Measurements from ENCODE around the gene ITGB2.

ITGB2 gene

DNA sequence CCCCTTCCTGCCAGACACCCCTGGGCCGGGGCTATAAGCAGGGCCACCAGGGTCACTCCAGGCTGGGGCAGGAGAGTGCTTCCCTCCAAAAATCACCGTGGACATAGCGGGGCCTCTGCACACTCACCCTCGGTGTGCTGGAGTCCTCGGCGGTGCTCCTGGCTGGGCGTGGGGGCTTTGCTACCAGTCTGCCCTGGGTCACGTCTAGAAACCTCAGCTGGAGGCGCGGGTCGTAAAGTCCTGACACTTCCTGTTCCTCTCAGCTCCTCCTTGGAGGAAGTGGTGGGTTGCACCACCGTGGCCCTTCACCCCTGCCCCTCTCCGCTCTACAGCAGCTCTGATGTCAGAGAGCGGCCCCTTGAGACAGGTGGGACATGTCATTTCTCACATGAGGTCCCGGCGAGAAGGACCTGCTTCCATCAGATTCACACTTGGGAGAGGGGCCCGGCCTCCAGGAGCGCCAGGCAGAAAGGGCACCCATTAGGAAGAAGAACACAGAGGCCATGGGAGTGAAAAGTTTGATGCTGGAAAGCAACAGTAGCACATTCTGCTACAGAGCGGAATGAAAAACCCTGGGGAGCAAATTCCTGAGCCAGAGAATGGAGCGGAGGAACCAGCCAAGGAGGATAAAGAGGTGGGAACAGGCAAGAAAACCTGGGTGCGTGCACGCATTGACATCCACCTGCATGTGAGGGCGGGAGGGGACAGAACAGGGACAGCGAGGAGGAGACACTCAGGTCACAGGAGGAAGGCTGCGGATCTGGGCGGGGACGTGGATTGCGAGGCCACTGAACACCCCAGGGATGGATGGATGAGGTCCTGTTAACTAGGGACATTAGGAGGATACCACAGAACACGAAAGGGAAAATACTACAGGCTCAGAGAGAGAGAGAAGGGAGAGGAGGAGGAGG lies at the start of gene ITGB2:
Gene ITGB2 (minus strand): TSS at position 206 of the 911 bp plus-strand sequence. CDS start 10,117 bp downstream, outside the sequence.
- no peak for DNase-seq (ENCODE audit: low read depth in 2 of 2)

DNA sequence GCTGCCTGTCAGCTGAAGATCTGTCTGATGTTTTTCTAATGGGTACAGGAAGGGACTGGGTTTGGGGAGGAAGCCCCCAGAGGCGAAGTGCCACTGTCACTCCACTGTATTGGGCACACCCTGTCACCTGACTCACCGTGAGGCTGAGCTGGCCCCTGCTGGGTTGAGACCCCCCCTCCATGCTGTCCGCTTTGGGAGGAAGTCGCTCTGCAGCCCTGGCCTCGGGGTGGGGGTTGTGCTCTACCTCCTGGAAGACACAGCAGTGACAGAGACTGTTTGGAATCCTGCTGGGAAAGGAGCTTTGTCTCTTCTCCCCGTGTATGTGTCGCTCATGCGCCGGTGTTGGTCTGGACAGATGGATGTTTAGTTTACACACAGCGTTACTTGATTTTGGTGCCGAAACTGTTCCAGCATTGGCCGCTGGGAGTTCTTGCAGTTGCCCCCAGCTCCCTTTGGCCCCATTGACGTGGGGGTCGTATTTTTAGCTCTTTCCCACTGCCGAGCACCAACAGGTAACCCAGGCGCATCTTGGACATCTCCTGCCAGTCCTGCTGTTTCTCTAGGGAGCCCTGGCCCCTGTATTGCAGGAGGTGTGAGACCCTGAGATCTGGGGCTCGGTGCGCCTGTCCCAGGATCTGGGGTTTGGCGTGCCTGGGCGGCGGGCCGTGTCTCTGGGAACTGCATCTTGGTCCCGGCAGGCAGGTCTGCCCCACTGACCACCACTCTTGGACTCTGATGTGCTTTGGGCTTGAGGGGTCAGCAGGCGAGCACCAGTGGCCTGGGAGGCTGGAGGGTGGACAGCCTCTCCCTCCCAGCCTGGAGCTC lies 49.4 kb upstream of the ITGB2 start:
- DNase-seq (ENCODE audit: low read depth in 2 of 2) = no peak

DNA sequence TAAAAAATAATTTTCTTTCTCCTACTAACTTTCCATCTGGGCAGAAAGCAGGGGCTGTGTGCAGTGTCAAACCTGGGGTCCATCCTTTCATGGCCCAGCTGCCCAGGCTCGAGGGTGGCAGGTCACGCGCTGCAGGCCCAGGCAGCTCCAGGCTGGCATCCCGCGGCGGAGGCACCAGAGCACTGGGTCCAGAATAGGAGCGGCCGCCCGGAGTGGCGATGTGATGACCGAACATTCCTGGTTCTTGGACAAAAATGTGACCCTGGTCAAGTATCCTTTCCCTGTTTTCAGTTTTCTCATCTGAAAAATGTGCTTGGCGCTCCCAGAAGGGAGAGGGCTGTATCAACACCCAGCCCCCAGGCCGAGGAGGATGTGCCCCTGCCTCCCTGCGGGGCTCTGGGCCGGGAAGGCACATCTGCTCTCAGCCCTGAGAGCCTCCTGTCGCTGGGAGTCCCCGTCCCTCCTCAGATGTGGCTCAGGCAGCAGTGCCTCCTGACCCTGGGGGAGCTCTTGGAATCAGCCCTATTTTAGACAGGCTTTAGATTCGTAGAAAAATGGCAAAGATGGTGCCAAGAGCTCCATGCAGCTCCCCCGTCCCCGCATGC lies 48.5 kb upstream of the ITGB2 start:
- DNase-seq (ENCODE audit: low read depth in 2 of 2) = no peak

DNA sequence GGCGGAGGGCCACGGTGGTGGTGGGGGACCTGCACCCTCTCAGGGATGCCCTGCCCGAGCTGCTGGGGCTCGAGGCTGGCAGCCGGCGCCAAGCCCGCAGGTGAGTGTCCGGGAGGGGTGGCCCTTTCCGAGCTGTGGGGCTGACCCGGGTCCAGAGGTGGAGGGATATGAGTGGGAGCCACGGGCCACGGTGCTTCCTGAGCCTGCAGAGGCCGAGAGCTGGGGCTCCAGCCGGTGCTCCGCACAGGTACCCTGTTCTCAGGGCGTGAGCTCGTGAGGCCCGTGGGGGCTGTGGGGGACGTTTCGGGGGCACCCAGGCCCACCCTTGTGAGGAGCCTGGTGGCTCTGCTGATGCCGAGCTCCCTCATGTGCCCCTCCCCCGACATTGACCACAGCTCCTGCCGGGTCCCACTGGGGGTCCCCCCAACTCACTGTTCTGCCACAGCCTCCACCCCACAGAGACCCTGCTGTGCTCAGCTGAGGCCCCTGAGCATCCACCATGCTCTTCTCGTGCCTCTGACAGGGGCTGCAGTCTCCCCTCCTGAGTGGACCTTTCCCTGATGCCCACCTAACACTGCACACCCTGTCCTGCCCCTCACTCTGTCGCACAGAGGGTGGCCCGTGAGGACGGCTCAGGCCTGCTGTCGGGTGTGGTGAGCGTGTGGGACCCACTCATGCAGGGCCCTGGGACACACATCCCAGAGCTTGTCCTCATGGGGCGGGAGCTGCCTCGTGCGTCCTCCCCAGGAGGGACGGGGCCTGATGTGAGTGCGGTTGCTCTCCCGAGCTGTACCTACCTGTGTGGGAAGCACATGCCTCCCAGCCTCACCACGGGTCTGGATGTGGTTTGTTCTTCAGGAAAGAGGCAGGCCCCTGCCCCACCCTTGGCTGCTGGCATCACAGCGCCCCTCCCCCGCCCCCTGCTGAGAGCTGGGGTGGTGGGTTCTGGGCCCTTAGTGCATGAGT lies 46.7 kb upstream of the ITGB2 start:
- DNase-seq (ENCODE audit: low read depth in 2 of 2) = no peak

DNA sequence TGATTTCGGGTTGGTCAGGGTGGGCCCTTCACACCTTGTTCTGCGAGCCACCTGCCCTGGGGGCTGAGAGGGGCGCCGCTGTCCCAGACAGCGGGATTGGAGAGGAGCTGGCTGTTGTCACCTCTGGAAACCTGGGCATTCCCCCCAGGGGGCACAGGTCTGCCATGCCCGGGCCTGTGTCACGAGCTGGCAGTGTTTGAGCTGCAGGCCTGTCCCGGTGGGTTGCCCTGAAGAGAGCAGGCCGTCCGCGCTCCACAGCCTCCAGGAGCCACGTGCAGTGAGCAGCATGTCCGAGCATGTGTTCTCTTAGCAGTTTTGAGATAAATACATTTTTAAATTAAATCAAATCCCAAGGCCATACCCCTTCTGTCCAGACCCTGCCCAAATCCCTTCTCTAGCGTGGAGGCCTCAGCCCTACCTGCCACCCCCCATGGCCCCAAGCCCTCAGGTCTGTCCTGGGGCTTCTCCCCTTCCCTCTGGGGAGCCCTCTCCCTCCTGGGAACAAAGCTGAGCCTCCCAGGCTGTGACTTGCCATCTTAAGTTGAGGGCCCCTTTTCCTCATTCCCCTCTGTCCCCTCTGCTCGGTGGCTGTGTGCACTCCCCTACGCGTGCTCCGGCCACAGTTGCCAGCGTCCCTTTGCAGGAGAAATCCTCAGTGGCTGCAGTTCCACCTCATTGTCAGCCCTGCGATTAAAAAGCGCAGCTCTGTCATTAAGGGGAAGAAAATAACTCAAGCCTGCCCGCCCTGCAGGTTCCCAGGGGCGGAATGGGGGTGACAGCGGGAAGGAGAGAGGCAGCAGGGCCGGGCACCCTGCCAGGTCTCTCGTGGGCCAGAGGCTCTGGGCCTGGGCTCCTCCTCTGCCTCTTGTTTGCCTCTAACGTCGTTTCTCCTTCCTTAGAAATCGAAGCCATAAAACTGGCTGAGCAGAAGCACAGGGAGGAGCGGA lies 45.7 kb upstream of the ITGB2 start:
- DNase-seq (ENCODE audit: low read depth in 2 of 2) = no peak

DNA sequence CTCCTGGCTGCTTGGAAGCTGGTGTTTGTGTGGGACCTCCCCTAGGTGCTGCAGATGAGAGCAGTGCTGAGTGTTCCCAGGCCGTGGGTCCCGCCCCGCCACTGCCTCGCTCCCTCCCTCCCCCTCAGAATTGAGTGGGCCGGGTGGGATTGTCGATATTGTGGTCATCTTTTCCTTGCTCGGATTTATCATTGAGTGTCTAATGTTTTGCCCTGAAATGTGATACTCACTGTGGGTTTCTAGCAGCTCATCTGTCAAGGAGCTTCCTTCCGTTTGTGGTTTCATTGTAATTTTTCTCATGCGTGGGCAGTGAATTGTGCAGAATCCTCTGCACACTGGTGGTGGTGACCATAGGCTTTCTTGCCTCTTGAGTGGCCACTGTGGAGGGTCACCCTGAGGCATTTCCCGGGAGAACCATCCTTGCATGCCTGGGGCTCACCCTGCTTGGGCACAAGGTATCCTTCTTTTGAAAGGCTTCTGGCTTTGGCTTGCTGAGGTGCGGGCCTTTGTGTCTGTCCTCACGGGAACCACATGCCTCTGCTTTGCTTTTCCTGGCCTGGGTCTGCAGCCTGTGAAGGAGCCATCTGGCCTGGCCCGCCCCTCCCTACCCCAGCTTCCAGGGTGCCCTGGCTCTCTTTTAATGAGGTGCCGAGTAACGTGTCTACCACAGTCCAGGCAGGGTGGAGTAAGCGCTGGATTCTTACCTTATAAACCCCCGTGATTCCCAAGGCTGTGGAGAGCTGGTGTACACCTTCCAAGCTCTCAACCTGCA lies 44.7 kb upstream of the ITGB2 start:
- no peak for DNase-seq (ENCODE audit: low read depth in 2 of 2)

DNA sequence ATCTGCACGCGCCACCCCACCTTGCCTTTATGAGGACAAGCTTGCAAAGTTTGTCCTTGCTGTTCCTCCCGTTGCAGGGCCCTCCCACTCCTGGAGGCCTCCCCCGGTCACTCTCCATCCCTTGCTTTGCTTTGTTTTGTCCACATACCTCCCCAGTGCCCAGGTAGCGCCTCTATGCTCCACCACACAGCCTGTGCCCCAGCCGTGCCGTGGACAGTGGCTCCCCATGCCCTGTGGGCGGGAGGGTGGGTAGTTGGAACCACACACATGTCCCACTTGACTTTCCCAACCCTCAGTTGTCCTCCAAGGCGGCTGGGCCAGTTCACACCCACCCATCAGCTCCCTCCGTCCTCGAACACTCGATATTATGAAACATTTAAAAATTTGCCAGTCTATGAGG lies 43.7 kb upstream of the ITGB2 start:
- no peak for DNase-seq (ENCODE audit: low read depth in 2 of 2)

DNA sequence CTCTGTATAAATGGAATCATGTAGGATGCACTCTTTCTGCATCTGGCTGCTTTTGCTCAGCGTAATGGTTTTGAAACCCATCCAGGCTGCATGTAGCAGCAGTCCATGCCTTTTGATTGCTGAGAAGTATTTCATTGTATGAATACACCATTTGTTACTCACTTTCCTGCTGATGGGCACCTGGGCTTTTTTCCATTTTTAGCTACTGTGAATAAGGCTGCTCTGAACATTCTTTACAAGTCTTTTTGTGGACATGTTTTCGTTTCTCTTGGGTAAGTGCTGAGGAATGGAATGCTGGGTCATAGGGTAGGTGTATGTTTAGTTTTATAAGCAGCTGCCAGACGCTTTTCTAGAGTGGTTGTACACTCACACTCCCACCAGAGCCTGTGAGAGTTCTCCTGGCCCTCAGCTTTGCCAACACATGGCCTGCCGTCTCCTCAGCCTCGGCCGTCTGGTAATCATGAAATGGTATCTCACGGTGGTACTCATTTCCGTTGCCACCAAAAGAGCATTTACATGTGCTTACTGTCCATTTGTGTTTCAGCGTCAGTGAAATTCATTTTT lies 41.8 kb upstream of the ITGB2 start:
- peak; percentile 94 to 96 for DNase-seq (ENCODE audit: low read depth in 2 of 2)

DNA sequence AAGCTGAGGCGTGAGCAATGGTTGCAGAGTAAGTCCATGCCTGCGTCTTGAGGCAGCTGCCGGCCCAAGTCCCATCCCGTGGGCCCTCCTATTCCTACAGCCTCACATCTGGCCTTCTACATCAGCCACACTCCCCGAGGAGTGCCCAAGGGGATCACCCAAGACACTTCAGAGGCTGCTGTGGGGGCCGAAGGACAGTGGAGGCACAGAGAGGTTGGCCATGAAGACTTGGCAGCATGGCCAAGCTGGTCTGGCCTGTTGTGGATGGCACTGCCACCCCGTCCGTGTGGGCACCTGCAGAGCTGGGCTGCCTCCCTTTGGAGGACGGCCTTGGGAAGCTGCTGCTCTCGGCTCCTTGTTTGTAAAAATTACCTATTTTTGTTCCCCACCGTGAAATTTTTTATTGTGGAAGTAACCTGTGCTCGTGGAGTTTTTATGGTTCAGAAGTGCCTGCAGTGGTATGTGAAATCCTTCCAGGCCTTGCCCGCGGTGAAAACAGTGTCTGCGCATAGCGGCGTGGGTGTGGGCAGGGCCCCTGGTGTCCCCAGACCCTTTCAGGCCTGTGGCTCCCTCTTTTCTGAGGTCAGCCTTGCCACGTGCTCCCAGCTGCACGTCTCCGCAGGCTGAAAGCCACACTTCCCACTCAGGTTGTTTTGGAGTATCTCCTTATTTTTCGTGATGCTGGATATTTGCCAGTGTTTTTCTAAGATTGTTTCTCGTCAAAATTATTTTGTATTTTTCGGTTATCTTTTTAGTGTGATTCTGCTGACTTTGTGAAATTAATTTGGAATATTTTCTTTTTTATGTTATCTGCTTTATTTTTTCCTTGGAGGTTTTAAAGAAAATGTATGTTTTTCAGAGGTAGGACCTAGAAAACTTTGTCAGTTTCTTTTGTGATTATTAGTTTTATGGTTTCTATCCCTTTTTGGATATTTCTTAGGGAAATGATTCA lies 39.7 kb upstream of the ITGB2 start:
- DNase-seq (ENCODE audit: low read depth in 2 of 2) = no peak

DNA sequence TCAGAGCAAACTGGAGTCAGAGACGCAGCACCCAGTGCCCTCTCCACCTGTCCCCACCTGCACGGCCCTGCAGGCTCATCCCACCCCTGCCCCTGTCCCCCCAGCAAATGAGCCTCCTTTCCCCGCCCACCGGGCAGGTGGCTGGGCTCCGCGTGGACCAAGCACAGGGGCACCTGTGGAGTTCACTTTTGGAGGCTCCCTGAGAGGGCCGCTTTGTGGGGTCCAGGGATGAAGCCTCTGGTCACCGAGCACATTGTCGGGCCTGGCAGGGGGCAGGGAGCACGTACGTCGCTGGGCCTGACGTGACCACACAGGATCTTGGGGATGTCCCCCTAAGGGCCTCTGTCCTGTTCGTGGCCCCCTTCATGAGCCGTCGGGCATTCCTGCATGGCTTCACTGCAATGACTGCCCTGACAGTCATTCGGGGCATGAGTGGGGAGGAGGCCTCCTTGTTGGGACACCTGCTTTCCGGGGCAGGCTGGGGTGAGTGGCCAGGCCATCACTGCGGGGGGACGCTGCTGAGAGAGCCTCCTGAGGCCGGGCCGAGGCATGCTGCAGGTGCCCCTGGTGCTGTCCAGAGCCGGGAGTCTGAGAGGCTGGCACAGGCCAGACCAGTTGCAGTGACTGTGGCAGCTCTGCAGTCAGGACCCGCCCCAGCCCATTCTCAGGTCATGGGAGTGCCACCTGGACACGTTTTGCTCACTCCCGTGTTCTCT lies 38.8 kb upstream of the ITGB2 start:
- DNase-seq (ENCODE audit: low read depth in 2 of 2) = no peak

DNA sequence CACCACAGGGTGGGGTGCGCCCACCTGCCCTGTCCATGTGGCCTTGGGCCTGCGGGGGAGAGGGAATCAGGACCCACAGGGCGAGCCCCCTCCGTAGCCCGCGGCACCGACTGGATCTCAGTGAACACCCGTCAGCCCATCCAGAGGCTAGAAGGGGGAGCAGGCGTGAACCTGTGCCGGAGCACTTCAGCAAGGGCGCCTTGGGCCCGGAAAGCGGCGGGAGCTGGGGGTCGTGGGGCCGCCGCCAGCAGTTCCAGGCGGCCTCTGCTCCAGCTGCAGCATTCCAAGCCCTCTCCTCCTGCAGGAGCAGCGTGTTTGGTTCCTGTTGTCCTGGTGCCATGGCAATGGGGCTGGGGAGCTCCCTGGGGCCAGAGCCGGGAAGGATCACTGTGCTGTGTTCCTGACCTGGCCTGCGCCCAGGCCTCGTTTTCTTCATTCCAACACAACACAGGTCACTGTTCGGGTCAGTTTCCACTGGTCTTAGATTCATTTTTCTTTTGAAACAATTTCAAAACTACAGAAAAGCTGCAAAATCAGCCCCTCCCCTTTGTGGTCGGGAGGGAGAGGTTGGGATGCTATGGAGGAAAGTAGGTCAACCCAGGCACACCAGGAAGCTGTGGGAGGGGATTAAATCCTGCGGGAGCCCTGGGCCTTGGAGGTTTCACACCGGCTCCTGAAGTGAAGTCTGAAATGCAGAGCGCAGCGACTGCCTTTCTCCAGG lies 37.9 kb upstream of the ITGB2 start:
- no peak for DNase-seq (ENCODE audit: low read depth in 2 of 2)

DNA sequence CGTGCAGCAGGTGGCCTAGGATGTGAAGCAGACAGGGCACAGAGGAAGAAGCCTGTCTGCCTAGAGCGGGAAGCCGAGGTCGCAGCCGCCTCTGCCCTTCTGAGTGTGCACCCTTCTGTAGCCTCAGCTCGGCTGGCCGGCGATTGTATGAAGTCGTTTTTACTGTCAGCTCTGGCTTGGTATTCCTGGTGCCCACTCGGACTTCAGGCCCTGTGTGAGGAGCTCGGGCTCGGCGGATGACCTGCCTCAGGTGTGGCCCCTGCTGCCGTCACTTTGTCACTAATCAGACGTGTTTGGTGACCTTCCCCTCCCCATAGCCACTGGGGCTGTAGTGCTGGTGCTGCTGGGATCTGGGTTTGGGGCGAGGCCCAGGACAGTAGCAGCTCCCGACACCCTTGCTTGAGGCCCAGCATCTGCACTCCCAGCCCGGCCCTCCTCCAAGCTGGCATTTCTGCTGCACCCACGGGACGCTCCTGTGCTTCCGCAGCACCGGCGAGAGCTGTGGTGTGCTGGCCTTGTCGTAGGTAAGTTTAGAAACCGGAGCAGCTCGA lies 37.3 kb upstream of the ITGB2 start:
- no peak for DNase-seq (ENCODE audit: low read depth in 2 of 2)

DNA sequence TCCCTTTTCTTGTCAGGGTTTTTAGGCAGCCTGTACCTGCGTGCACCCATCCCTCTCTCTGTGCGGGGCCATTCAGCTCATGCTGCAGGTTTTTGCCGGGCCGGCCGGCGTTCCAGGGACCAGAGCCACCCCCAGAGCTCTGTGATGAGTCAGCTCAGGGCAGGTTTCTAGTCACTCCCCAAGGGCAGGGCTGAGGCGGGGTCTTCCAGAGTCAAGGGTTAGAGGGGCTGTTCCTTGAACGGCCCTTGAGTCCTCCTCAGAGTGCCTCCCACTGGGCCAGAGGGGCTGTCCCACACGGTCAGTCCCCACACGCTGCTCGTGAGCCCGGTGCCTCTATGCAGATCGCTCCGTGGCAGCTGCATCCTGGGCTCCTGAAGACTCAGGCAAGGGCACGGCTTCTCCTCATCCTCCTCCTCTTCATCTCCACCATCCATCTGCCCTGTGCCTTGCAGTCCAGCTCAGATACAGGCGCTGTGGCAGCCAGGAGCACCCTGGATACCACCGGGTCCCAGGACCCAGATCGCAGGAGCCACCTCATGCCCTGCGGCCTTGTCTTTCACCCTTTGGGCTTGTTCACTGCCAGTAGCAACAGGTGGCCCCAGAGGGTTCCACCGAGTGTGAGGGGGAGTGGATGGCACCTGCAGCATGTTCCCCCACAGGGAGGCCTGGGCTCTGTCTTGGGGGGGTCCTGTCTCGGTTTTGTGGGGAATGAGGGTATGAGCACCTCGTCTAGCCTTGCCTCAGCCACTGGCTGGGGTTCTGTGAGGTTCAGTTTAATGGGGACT lies 36.5 kb upstream of the ITGB2 start:
- DNase-seq (ENCODE audit: low read depth in 2 of 2) = no peak

DNA sequence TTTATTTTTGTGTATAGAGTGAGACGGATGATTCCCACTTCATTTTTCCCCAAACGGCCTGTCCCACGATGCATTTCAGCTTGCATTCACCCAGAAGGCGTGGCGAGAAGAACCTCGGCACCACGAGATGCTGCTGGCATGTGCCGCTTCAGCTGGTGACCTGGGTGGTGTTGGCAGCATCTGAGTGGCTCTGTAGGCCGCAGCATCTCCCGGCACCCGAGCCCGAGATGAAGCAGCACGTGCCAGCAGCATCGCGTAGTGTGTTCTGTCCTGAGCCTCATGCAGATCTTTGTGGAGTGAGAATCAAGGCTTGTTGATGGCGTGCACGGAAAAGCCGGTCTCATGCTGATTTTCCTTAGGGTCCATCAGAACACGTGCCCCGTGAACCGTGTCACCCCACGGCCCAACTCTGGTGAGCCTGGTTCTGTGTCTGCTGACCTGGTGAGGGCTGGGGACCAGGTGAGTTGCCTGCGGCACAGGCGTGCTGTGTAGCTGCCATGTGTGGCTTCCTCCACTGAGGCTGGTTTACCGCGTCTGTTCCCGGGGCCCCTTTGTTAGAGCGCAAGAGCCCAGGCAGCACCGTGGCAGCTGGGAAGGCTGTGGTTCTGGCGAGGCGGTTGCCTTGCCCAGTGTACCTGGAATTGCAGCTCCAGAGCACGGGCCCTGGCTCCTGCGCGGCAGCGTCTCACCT lies 35.8 kb upstream of the ITGB2 start:
- no peak for DNase-seq (ENCODE audit: low read depth in 2 of 2)

DNA sequence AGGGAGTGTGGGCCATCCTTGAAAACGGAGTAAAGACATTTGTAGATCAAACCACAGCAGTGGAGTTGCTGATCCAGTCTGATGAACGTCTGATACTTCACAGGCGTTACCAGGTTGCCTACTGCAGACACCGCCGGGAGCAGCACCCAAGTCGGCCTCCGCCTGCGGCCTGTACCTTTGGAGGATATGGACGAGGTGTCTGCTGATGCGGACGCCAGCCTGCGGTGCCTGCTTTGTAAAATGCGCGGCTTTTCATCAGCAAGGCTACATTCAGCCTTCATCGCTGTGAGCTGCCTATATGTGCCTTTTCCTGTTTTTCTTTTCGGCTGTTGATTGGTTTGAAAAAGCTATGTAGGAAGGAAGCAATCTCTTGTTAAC lies 35.1 kb upstream of the ITGB2 start:
- no peak for DNase-seq (ENCODE audit: low read depth in 2 of 2)
